HG03139 (cell line): ENCODE data around the gene RNASE9.
"Not testable (repeated sequence)": the region's sequence is repeated elsewhere in the genome, so short reads cannot be mapped to it uniquely, and the experiment has no call there.

ENCODE experiments used
- ATAC-seq: cut with Tn5 transposase; IDR thresholded peaks from one replicate; pipeline ENCODE4 v1.9.1; 2021; ENCODE audit not compliant: unreplicated experiment

Gene RNASE9

GRCh38 chr14:20560961-20561360, at the start of gene RNASE9:
RNASE9 (minus strand) TSS chr14:20561047.
- ATAC-seq: no peak

DNA sequence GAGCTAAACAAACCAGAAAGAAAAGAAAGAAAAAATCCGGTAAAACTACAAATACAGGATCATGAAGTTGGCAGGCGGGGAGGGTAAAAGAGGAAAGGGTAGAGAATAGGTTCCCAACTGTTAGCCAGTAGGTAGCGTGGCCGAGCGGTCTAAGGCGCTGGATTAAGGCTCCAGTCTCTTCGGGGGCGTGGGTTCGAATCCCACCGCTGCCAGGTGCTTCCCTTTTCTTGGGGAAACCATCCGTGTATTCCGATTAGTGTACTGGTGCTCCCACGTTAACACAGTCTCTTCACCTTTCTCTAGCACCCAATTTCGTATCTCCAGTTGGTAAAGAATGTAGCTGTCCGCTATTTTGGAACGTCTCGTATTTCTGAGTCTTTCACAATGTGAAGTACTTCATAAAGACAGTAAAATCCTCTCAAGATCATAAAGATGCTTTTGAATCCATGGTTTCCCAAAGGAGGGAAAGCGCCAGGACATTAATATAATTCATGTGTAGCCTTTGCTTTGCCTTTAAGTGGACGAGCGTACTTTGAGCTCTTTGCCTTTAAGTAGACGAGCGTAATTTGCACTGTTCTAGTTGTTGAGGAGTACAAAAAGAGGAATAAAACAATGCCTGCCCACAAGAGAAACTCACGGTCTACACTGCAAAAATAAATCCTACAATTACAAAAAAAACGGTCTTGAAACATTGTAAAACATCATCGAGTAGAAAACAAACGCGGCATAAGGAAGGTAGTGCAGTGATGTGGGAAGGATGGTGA, 49.3 kb upstream of the RNASE9 start:
- no peak for ATAC-seq

- no peak for ATAC-seq
Measured at GRCh38 chr14:20609215-20610001, 48.6 kb upstream of the RNASE9 start.

GRCh38 chr14:20608383-20609110, 47.7 kb upstream of the RNASE9 start:
- no peak for ATAC-seq

DNA sequence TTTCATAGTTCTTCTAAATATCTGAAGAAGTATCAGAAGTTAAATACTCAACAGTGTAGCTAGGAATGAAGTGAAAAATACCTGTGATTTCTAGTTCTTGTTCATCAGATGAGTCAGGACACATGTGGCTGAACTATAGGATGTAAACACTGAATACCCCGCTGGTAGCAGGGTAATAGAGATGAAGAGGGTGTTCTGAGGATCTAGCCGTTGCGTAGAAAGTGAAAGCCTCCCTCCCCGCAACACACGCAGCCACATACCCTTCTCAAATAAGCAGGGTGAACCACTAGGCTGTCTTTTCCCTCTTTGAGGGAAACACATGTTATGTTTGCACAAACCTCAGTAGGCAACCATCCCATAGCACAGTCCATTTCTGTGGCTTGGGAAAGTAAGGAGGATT, 46.8 kb upstream of the RNASE9 start:
- no peak for ATAC-seq

DNA sequence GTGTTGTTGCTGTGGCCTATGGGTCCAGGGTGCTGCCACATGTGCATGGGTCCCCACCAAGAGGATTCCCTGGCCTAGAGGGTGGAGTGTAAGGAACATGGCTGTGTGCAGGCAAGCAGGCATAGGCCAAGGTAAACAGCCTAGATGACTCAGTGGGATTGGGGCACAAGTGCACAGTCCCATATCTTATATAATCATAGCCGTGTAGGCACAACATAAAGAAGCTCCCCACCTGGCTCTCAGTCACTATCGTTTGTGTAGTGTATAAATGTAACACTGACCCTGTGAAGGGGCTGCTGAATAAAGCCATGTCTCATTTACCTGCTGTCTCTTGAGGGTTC, 46.0 kb upstream of the RNASE9 start:
- ATAC-seq: no peak

DNA sequence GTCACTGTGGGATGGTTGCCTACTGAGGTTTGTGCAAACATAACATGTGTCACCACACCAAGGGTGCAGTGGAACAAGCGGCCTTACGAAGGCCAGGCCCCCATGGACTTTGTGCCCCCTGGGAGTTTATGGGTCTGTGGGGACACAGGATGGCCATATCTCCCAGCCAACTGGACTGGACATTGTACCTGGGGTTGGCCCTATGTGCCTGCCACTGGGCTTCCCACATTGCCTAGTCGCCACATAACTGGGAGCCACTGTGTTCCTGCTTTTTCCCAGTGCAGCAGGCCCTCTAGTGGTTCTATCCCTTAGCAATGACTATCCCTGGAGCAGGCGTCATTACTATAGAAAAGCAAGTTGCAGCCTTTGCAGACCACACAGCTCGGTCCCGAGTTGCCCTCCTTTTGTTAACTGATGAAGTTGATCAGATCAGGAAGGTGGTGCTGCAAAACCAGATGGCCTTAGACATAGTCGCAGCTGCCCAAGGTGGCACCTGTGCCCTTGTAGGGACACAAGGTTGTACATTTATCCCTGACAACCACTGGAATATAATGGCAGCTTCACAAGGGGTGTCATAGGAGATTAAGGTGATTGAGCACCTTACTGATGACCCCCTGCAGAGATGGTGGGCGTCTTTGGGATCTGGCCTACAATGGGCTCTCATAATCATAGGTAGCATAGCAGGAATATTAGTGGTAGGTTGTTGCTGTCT, 45.5 kb upstream of the RNASE9 start:
- no peak for ATAC-seq

DNA sequence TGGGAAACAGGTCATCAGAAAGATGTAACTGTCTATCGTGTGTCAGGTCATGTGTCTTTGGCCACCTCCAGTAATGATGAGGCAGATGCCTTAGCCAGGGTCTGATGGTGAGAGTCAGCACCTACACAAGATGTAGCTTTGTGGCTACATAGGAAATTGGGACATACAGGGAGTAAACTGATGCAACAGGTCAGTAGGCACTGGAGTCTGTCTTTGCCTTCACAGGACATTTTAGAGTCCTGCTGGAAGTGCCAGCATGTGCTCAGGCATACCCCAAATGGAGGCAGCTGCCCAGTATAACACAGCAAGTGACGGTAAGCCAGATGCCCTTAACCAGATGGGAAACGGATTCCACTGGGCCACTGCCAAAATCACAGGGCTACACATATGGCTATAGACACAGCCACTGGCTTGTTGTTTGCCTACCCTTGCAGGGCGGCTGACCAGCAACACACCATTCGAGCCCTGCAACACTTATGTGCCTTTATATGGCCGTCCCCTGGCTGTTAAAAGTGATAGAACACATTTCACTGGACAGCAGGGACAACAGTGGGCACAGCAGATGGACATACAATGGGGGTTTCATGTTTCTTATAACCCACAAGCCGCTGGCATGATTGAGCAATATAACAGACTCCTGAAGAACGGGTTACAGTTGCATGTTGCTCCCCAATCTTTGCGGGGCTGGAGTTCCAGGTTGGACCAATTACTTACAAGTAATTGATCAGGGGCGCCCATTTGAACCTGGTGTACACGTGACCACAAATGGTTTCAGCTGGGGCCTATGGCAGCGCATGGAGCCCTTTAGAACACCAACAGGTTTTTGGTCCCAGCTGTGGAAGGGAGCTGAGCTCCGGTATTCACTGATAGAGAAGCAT, 43.2 kb upstream of the RNASE9 start:
- ATAC-seq: no peak

DNA sequence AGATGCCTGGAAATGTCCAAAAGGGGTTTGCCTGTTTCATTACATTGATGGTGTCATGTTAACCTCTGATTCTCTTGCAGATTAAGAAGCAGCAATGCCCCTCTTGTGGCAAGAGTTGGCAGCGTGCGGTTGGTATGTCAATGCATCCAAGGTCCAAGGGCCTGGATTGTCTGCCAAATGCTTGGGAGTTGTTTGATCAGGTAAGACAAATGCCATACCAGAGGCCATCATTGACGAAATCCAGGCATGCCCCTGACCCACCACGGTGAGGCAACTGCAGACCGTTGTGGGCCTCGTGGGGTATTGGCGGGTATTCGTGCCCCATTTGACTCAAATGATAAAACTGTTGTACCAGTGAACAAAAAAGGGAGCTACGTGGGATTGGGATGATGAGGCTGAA, 41.7 kb upstream of the RNASE9 start:
- ATAC-seq: no peak

- ATAC-seq: no peak
Measured at GRCh38 chr14:20601522-20601921, 40.7 kb upstream of the RNASE9 start.

DNA sequence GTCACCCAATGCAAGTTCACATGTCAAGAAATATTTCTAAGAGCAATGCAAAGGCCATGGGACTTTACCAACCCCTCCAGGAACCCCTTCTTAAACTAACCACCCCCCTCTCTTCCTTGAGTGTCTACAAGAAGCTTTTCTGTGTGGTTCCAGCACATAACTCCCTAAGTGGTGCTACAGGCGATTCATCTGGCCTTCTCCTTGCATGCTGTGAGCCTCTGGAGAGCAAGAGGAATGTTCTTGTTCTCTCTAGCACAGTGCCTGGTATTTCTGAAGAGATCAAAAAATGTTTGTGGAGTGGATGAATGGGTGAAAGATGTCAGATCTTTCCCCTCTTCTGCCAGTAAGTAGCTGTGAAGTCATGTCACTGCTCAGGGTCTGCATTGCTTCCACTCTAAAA, 36.3 kb upstream of the RNASE9 start:
- ATAC-seq: no peak

DNA sequence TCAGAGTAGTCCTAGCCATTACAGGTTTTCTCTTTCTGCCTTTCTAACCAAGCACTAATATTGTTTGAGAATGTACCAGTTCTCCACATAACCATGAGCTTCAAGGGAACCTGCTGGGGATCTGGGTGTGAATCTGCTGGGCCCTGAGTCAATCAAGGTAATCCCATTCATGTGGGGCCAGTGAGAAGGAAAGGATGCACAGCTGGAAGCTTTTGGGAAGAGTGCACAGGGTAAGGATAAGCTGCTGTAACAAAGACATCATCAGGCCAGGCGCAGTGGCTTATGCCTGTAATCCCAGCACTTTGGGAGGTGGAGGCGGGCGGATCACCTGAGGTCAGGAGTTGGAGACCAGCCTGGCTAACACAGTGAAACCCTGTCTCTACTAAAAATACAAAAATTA, 34.9 kb upstream of the RNASE9 start:
- not testable (repeated sequence) for ATAC-seq

DNA sequence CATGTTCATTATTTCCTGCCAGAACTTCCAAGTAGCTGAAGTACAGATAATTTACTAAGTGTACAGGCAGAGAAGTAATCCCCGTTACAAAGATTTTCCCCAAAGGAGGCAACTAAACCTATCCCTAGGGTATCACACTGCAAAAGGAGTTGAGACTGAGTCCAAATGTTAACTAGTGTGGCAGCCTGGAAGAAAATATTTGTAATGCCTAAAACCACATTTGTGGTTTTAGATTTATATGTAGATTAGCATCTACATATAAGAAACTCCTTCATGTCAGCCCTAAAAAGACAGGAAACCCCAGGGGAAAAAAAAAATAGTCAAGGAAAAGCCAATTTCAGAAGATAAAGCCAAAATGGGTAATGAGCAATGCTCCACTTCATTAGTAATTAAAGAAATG, 31.7 kb upstream of the RNASE9 start:
- no peak for ATAC-seq

- ATAC-seq: no peak
Measured at GRCh38 chr14:20591235-20591634, 30.4 kb upstream of the RNASE9 start, which contains the start of gene RNASE12. RNASE12 (minus strand) TSS chr14:20591376; CDS start chr14:20590723, 653 bp downstream.

- no peak for ATAC-seq
Measured at GRCh38 chr14:20587489-20588154, 26.8 kb upstream of the RNASE9 start, which contains the start of gene RNASE11. RNASE11 (minus strand) TSS chr14:20588001.

DNA sequence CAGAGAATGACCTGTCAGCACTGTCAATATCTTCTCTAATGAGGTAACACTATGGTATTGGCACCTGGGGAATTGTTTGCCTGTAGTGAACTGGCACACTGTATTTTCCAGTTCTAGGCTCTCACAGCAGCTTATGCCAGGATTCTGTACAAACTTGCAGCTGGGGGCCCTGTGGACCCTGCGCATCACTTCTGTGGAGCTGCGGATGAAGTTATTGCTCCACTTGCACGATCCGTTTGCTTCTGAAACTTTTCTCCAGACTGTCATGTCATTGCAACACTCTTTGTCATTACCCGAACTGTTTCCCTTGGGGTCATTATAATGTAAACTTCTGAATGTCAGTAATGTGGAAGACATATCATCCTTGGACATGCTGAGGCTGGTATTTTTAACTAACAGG, 23.1 kb upstream of the RNASE9 start:
- no peak for ATAC-seq

DNA sequence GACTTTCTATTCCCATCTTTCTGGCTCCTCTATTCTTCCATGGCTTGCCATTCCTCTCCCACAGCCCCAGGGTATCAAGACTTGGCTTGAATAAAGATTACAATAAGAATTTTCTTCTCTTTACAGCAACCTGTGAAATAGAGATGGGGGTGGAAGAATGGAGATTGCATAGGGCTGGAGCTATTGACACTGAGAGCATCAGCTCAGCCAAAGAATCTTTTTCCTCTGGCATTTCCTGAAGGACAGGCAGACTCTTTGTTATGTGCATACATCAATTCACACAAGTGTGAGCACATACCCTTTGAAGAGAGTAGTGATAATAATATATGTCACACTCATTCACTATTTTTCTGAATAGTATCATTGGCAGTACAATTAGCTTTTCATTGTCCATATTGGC, 22.3 kb upstream of the RNASE9 start:
- no peak for ATAC-seq

DNA sequence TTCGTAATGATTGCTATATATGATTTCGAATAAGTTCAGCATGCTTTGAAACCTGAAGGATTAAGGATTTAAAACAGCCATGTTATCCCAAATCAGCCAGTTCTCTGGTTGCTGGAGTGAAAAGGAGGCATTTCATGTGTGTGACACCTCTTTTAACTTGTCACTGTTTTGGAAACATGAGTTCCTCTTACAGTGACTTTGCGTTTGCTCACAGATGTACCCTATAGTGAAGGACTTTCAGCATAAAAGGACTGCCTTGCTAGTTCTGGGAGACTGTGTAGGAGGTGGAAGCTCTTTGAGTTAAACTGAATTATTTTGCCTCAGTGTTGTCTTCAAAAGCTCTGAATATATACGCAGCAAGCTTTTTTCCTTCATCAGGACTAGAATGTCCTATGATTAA, 19.4 kb upstream of the RNASE9 start:
- ATAC-seq: no peak

- no peak for ATAC-seq
Measured at GRCh38 chr14:20578784-20579502, 18.1 kb upstream of the RNASE9 start.
